Breast epithelium (tissue), 4 donors: ENCODE data around the gene HBEGF. TPM values are rescaled to one million over a fixed set of nuclear protein-coding genes. Genes with fewer than 3 reads are reported as not detected.
A peak's percentile ranks its signal among the peaks of the same experiment; 100 is the strongest.

Source experiments
- DNase-seq, 2 donors: peaks; one replicate each; pipeline ENCODE4 v3.0.0-alpha.2; 2019; ENCODE audit warnings: low spot score in 2 of 2
- H3K27ac ChIP-seq, 2 donors: fragments of 200-600 bp; sonication (generic) in 1 of 2; one replicate each; pipeline ENCODE4 v1.5.1; 2016 to 2019; ENCODE audit warnings: mild to moderate bottlenecking in 1 of 2
- H3K27me3 ChIP-seq, 2 donors: fragments of 200-600 bp; sonication (generic) in 1 of 2; one replicate each; pipeline versions ENCODE4 v1.5.1 to v1.6.0; 2017 to 2019; ENCODE audit warnings: control low read depth in 1 of 2, mild to moderate bottlenecking in 1 of 2
- H3K36me3 ChIP-seq: fragments of 200-600 bp; one replicate; pipeline ENCODE4 v1.5.1; 2019
- H3K4me1 ChIP-seq, 2 donors: fragments of 200-600 bp; sonication (generic); one replicate each; pipeline ENCODE4 v1.5.1; 2016 to 2019; ENCODE audit warnings: control low read depth in 1 of 2
- H3K4me3 ChIP-seq, 3 donors: fragments of 200-600 bp; sonication (generic); 1 replicate in 2 of 3; 2 replicates in 1 of 3; pipeline ENCODE4 v1.5.1; 2016 to 2019; ENCODE audit warnings: mild to moderate bottlenecking in 3 of 3, moderate library complexity in 2 of 3
- H3K9me3 ChIP-seq, 2 donors: fragments of 200-600 bp; sonication (generic) in 1 of 2; one replicate each; pipeline ENCODE4 v1.5.1; 2016 to 2019; ENCODE audit warnings: control low read depth in 1 of 2
- POLR2A ChIP-seq: fragments of 450-650 bp; IDR thresholded peaks from one replicate; pipeline ENCODE4 v1.6.1; 2016; ENCODE audit warnings: antibody characterized with exemption, mild to moderate bottlenecking, moderate library complexity
- POLR2AphosphoS5 ChIP-seq, 3 donors: sonication (generic); formaldehyde crosslinking; IDR thresholded peaks; one replicate each; pipeline ENCODE4 v1.6.1; 2017; ENCODE audit warnings: antibody characterized with exemption in 3 of 3
- intact Hi-C: fragments of 100-400 bp; cut with DNase I; formaldehyde crosslinking; loops from one replicate; pipeline ENCODE4 v1.15.1; 2023; ENCODE audit warnings: low total_unique reads
- total RNA-seq, 3 donors: library from RNA; depleted of rRNA; stranded (reverse); fragments of >200 nt; gene quantifications; one replicate each; pipeline ENCODE4 v1.1.0, GENCODE V29; 2016
- TF ChIP-seq, protein P1 (sequence below), 3 donors: fragments of 450-650 bp; IDR thresholded peaks; one replicate each; pipeline ENCODE4 v1.5.1; 2016 to 2017; ENCODE audit warnings: antibody characterized with exemption in 3 of 3, mild to moderate bottlenecking in 3 of 3, moderate library complexity in 3 of 3

HBEGF gene
- total RNA-seq, 3 donors from 2014 or later, result 4.3 to 22.9 (median 13.5) TPM

- no peaks in the 10 kb centered on the region for H3K36me3 ChIP-seq
- TF ChIP-seq POLR2AphosphoS5 (IDR thresholded peaks at IDR 0.05) (no peak), POLR2A (no peak)
- TF ChIP-seq, protein P1, sequence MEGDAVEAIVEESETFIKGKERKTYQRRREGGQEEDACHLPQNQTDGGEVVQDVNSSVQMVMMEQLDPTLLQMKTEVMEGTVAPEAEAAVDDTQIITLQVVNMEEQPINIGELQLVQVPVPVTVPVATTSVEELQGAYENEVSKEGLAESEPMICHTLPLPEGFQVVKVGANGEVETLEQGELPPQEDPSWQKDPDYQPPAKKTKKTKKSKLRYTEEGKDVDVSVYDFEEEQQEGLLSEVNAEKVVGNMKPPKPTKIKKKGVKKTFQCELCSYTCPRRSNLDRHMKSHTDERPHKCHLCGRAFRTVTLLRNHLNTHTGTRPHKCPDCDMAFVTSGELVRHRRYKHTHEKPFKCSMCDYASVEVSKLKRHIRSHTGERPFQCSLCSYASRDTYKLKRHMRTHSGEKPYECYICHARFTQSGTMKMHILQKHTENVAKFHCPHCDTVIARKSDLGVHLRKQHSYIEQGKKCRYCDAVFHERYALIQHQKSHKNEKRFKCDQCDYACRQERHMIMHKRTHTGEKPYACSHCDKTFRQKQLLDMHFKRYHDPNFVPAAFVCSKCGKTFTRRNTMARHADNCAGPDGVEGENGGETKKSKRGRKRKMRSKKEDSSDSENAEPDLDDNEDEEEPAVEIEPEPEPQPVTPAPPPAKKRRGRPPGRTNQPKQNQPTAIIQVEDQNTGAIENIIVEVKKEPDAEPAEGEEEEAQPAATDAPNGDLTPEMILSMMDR (IDR thresholded peaks at IDR 0.05), result no peak
- peaks cover 0 to 12% of the 10 kb centered on the region in 2 donors for H3K4me1 ChIP-seq
- no peak overlapping the region for H3K27ac ChIP-seq
- intact Hi-C loops, result no loop called here
- DNase-seq, result no peak
- H3K9me3 ChIP-seq, result no peaks in the 10 kb centered on the region
- H3K4me3 ChIP-seq, result no peak overlapping the region
- no peaks in the 10 kb centered on the region for H3K27me3 ChIP-seq
These were observed 48.2 kb downstream of the HBEGF start for GRCh38 chr5:140298183-140298601.

DNA sequence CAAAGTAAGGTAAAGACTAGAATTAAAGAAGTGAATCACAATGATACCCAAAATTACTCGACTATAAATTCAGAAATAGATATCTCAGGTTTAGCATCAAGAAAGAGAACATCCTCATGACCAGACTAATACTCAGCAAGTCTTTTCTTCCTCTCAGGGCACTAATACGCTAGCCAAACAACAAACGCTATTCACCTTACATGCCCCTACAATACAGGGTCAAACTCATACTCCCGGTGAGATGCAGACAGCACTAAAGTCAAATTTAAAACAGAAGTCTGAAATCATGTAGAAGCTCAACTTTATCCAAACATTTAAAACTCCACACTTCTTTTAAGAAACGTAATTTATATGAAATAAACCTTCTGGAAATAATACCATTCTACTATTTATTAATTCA lies 49.1 kb downstream of the HBEGF start:
- no peaks in the 10 kb centered on the region for H3K9me3 ChIP-seq
- TF ChIP-seq POLR2AphosphoS5 (IDR thresholded peaks at IDR 0.05) (no peak), POLR2A (no peak)
- TF ChIP-seq, protein P1 (IDR thresholded peaks at IDR 0.05), result no peak
- H3K4me3 ChIP-seq, result no peak overlapping the region
- DNase-seq, result no peak
- peaks cover 0 to 16% of the 10 kb centered on the region in 2 donors for H3K4me1 ChIP-seq
- H3K27ac ChIP-seq, result no peak overlapping the region
- no peaks in the 10 kb centered on the region for H3K27me3 ChIP-seq
- H3K36me3 ChIP-seq, result no peaks in the 10 kb centered on the region
- intact Hi-C loops, result no loop called here

- TF ChIP-seq POLR2A (no peak), POLR2AphosphoS5 (IDR thresholded peaks at IDR 0.05) (no peak)
- TF ChIP-seq, protein P1 (IDR thresholded peaks at IDR 0.05), result no peak
- Histone ChIP-seq H3K36me3 (no peaks in the 10 kb centered on the region), H3K27me3 (no peaks in the 10 kb centered on the region), H3K4me1 (peaks cover 0 to 10% of the 10 kb centered on the region in 2 donors), H3K27ac (peak overlapping the region in 1 of 2 donors; percentile 29), H3K9me3 (no peaks in the 10 kb centered on the region), H3K4me3 (no peak overlapping the region)
- intact Hi-C loops, result no loop called here
- no peak for DNase-seq
These were observed 50.1 kb downstream of the HBEGF start for GRCh38 chr5:140296289-140296688.

DNA sequence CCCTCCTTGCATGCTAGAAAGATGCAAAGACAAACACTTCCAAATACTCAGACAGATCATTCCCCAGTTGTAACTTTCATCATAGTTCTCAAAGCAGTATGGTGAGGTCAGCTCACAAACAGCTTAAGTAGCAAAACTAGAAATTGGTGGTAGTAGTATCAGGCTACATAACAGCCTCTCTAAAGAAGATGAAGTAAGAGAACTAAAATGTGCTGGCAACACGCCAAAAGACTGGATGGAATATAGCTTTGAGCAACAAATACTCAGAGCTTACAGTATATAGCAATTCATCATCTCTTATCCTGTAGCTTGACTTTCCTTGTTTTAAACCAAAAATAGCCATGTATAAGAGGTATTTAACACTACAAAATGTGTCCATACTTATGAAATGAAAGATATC lies 51.0 kb downstream of the HBEGF start:
- no peaks in the 10 kb centered on the region for H3K27me3 ChIP-seq
- H3K4me3 ChIP-seq, result no peak overlapping the region
- H3K9me3 ChIP-seq, result no peaks in the 10 kb centered on the region
- H3K4me1 ChIP-seq, result peaks cover 0 to 10% of the 10 kb centered on the region in 2 donors
- no peaks in the 10 kb centered on the region for H3K36me3 ChIP-seq
- intact Hi-C loops, result no loop called here
- peak overlapping the region in 1 of 2 donors; percentile 9 for H3K27ac ChIP-seq
- DNase-seq, result no peak
- TF ChIP-seq, protein P1 (IDR thresholded peaks at IDR 0.05), result no peak
- TF ChIP-seq POLR2AphosphoS5 (IDR thresholded peaks at IDR 0.05) (no peak), POLR2A (no peak)

GRCh38 chr5:140294753-140295152 lies 51.6 kb downstream of the HBEGF start:
- Histone ChIP-seq H3K27ac (peak overlapping the region in 1 of 2 donors; percentile 26), H3K36me3 (no peaks in the 10 kb centered on the region), H3K9me3 (no peaks in the 10 kb centered on the region), H3K4me1 (peaks cover 0 to 10% of the 10 kb centered on the region in 2 donors), H3K4me3 (no peak overlapping the region), H3K27me3 (no peaks in the 10 kb centered on the region)
- no peak for TF ChIP-seq POLR2AphosphoS5 (IDR thresholded peaks at IDR 0.05)
- no peak for TF ChIP-seq POLR2A
- TF ChIP-seq, protein P1 (IDR thresholded peaks at IDR 0.05), result no peak
- no peak for DNase-seq
- intact Hi-C loops, result no loop called here
